Motor neuron (in vitro differentiated cells): Measurements from ENCODE around the gene CELF2. TPM values are rescaled to one million over a fixed set of nuclear protein-coding genes. Genes with fewer than 3 reads are reported as not detected.

Experiments
- ATAC-seq, 8 experiments: fragments of 200-7000 bp; cut with Tn5 transposase; replicated peaks in 6 of 8; 2 replicates each; pipeline ENCODE4 v1.8.0; 2021; ENCODE audit warnings: mild to moderate bottlenecking in 8 of 8, moderate library complexity in 8 of 8
- H3K27ac ChIP-seq, 2 donors: fragments of 250-450 bp; sonication (Bioruptor Pico); 2 replicates each; pipeline ENCODE4 v1.9.0; 2021; ENCODE audit warnings: antibody characterized with exemption in 2 of 2, mild to moderate bottlenecking in 2 of 2, moderate library complexity in 1 of 2
- H3K4me1 ChIP-seq, 2 donors: fragments of 250-450 bp; sonication (Bioruptor Pico); replicated peaks in 1 of 2; 2 replicates each; pipeline ENCODE4 v1.6.1; 2021; ENCODE audit warnings: antibody characterized with exemption in 2 of 2, mild to moderate bottlenecking in 2 of 2, moderate library complexity in 1 of 2
- H3K4me3 ChIP-seq, 5 donors: fragments of 250-450 bp; sonication (Bioruptor Pico); 2 replicates each; pipeline ENCODE4 v1.9.0; 2021; ENCODE audit warnings: antibody characterized with exemption in 5 of 5, mild to moderate bottlenecking in 5 of 5, moderate library complexity in 4 of 5
- WGBS, 10 experiments: fragments of 450-650 bp; shearing (Covaris generic); methylation state at CpG; one replicate each; pipeline ENCODE4 v1.0.0; 2022; 5-methylcytosine and 5-hydroxymethylcytosine counted together
- in situ Hi-C, 9 experiments: fragments of 400-800 bp; cut with MboI; loops; one replicate each; pipeline ENCODE4 v1.15.0; 2021; ENCODE audit warnings: low sequenced_read_pairs in 9 of 9, low pct_unique_long_range_greater_than_20kb in 2 of 9; ENCODE audit not compliant: unreplicated experiment in 9 of 9
- total RNA-seq, 8 experiments: library from RNA; unstranded; fragments of 300-600 nt; gene quantifications; 2 replicates each; pipeline versions ENCODE4 v1.2.3 to v1.2.4, GENCODE V29; 2022

The CELF2 gene
- total RNA-seq, 8 experiments from 2014 or later = 10.4 to 60.9 (median 15.6) TPM

- H3K4me1 ChIP-seq = no peaks in the 10 kb centered on the region
- no peak overlapping the region for H3K4me3 ChIP-seq
- WGBS, 10 experiments = 17 to 100% (median 100%) methylated on average over 1 of the region's 1 CpG; no CpG with 5 or more reads in 1 of the 10 experiments
- in situ Hi-C loops = no loop called here
- no peak overlapping the region for H3K27ac ChIP-seq
- ATAC-seq = no peak
Observed at GRCh38 chr10:11313463-11313862, 295.8 kb downstream of the CELF2 start.

GRCh38 chr10:11317936-11318670, 300.4 kb downstream of the CELF2 start:
- H3K27ac ChIP-seq = no peak overlapping the region
- 24 to 100% (median 93%) methylated on average over 1 to 4 of the region's 7 CpGs; no CpG with 5 or more reads in 5 of the 10 experiments for WGBS, 10 experiments
- ATAC-seq = no peak
- peaks cover 3 to 13% of the 10 kb centered on the region in 2 donors for H3K4me1 ChIP-seq
- in situ Hi-C loops = no loop called here
- no peak overlapping the region for H3K4me3 ChIP-seq

- in situ Hi-C loops = no loop called here
- H3K4me1 ChIP-seq = peaks cover 3 to 13% of the 10 kb centered on the region in 2 donors
- H3K27ac ChIP-seq = no peak overlapping the region
- 40 to 100% (median 100%) methylated on average over 1 to 13 of the region's 26 CpGs; no CpG with 5 or more reads in 3 of the 10 experiments for WGBS, 10 experiments
- ATAC-seq = no peak
- no peak overlapping the region for H3K4me3 ChIP-seq
Observed at GRCh38 chr10:11318826-11319598, 301.3 kb downstream of the CELF2 start.

GRCh38 chr10:11319990-11320602, 302.4 kb downstream of the CELF2 start:
- Histone ChIP-seq H3K4me1 (peaks cover 3 to 13% of the 10 kb centered on the region in 2 donors), H3K4me3 (no peak overlapping the region), H3K27ac (no peak overlapping the region)
- ATAC-seq = no peak
- WGBS, 10 experiments = 53 to 100% (median 93%) methylated on average over 2 to 9 of the region's 11 CpGs
- in situ Hi-C loops = no loop called here

- WGBS, 10 experiments = 71 to 100% (median 98%) methylated on average over 1 to 13 of the region's 17 CpGs
- Histone ChIP-seq H3K27ac (no peak overlapping the region), H3K4me3 (no peak overlapping the region), H3K4me1 (peaks cover 3 to 13% of the 10 kb centered on the region in 2 donors)
- in situ Hi-C loops = no loop called here
- ATAC-seq = peak in 1 of 8 experiments; percentile 24
Observed at GRCh38 chr10:11320809-11321520, 303.3 kb downstream of the CELF2 start.

- H3K4me3 ChIP-seq = no peak overlapping the region
- ATAC-seq = peak in 2 of 8 experiments; percentile 63 to 66
- peaks cover 8 to 30% of the 10 kb centered on the region in 2 donors for H3K4me1 ChIP-seq
- 20 to 100% (median 76%) methylated on average over 1 of the region's 1 CpG; no CpG with 5 or more reads in 2 of the 10 experiments for WGBS, 10 experiments
- H3K27ac ChIP-seq = no peak overlapping the region
- in situ Hi-C loops = no loop called here
Observed at GRCh38 chr10:11322698-11323097, 305.0 kb downstream of the CELF2 start.

- H3K4me3 ChIP-seq = no peak overlapping the region
- peaks cover 8 to 35% of the 10 kb centered on the region in 2 donors for H3K4me1 ChIP-seq
- no peak overlapping the region for H3K27ac ChIP-seq
- in situ Hi-C loops = no loop called here
- no peak for ATAC-seq
- 52 to 98% (median 89%) methylated on average over 1 to 6 of the region's 11 CpGs; no CpG with 5 or more reads in 3 of the 10 experiments for WGBS, 10 experiments
Observed at GRCh38 chr10:11324761-11325321, 307.2 kb downstream of the CELF2 start.

- ATAC-seq = no peak
- in situ Hi-C loops = no loop called here
- H3K4me1 ChIP-seq = peaks cover 15 to 41% of the 10 kb centered on the region in 2 donors
- H3K27ac ChIP-seq = no peak overlapping the region
- H3K4me3 ChIP-seq = no peak overlapping the region
- whole genome bisulfite sequencing, 10 experiments = 20 to 100% (median 79%) methylated on average over 1 to 2 of the region's 2 CpGs; no CpG with 5 or more reads in 3 of the 10 experiments
Observed at GRCh38 chr10:11325817-11326216, 308.1 kb downstream of the CELF2 start.

- Histone ChIP-seq H3K4me1 (peaks cover 15 to 41% of the 10 kb centered on the region in 2 donors), H3K27ac (no peak overlapping the region), H3K4me3 (no peak overlapping the region)
- peak in 3 of 8 experiments; percentile 4 to 17 (median 14) for ATAC-seq
- 53 to 100% (median 81%) methylated on average over 1 to 6 of the region's 12 CpGs; no CpG with 5 or more reads in 3 of the 10 experiments for WGBS, 10 experiments
- in situ Hi-C loops = no loop called here
Observed at GRCh38 chr10:11326241-11326640, 308.6 kb downstream of the CELF2 start.

- WGBS, 10 experiments = 40 to 95% (median 60%) methylated on average over 3 to 10 of the region's 11 CpGs; no CpG with 5 or more reads in 1 of the 10 experiments
- Histone ChIP-seq H3K27ac (no peak overlapping the region), H3K4me1 (peaks cover 15 to 38% of the 10 kb centered on the region in 2 donors), H3K4me3 (no peak overlapping the region)
- in situ Hi-C loops = no loop called here
- peak in 5 of 8 experiments; percentile 61 to 90 (median 81) for ATAC-seq
Observed at GRCh38 chr10:11326913-11327616, 309.4 kb downstream of the CELF2 start.

GRCh38 chr10:11328264-11329061, 310.8 kb downstream of the CELF2 start:
- H3K4me3 ChIP-seq = no peak overlapping the region
- H3K27ac ChIP-seq = no peak overlapping the region
- peaks cover 12 to 28% of the 10 kb centered on the region in 2 donors for H3K4me1 ChIP-seq
- whole genome bisulfite sequencing, 10 experiments = 27 to 100% (median 83%) methylated on average over 1 to 7 of the region's 17 CpGs; no CpG with 5 or more reads in 4 of the 10 experiments
- peak in 3 of 8 experiments; percentile 54 to 88 (median 81) for ATAC-seq
- in situ Hi-C loops = no loop called here
